GM23338 (cell line): ENCODE results near the gene ZNF496. TPM values are rescaled to one million over a fixed set of nuclear protein-coding genes. Genes with fewer than 3 reads are reported as not detected.

ENCODE experiments used
- ATAC-seq: fragments of 200-7000 bp; cut with Tn5 transposase; 3 replicates; pipeline ENCODE4 v1.9.1; 2020
- DNase-seq: peaks from one replicate; pipeline ENCODE4 v3.0.0-alpha.2; 2015; ENCODE audit warnings: low spot score
- H2AFZ ChIP-seq: fragments of 200-600 bp; sonication (generic); 2 replicates; pipeline ENCODE4 v1.8.0; 2016; ENCODE audit warnings: antibody characterized with exemption, mild to moderate bottlenecking, moderate library complexity
- H3F3A ChIP-seq: fragments of 200-600 bp; sonication (generic); replicated peaks from 2 replicates; pipeline ENCODE4 v1.8.0; 2017; ENCODE audit warnings: antibody characterized with exemption, mixed run types, low read depth
- H3K27ac ChIP-seq: fragments of 200-600 bp; sonication (generic); 2 replicates; pipeline ENCODE4 v1.6.1; 2016; ENCODE audit warnings: low read depth
- H3K27me3 ChIP-seq: fragments of 200-600 bp; sonication (generic); 2 replicates; pipeline ENCODE4 v1.8.0; 2016; ENCODE audit warnings: mild to moderate bottlenecking, mixed run types, moderate library complexity; ENCODE audit not compliant: insufficient read depth
- H3K36me3 ChIP-seq: fragments of 200-600 bp; sonication (generic); 2 replicates; pipeline ENCODE4 v1.8.0; 2016; ENCODE audit warnings: mild to moderate bottlenecking; ENCODE audit not compliant: insufficient read depth
- H3K4me1 ChIP-seq: fragments of 200-600 bp; sonication (generic); 2 replicates; pipeline ENCODE4 v1.8.0; 2016; ENCODE audit warnings: mild to moderate bottlenecking, moderate library complexity; ENCODE audit not compliant: insufficient read depth
- H3K4me2 ChIP-seq: fragments of 200-600 bp; sonication (generic); 2 replicates; pipeline ENCODE4 v1.7.1; 2017; ENCODE audit warnings: mixed run types
- H3K4me3 ChIP-seq: fragments of 200-600 bp; sonication (generic); 2 replicates; pipeline ENCODE4 v1.6.1; 2016; ENCODE audit warnings: mixed run types
- H3K79me2 ChIP-seq: fragments of 200-600 bp; sonication (generic); replicated peaks from 2 replicates; pipeline ENCODE4 v1.8.0; 2017; ENCODE audit warnings: mild to moderate bottlenecking; ENCODE audit not compliant: insufficient read depth
- H3K9me2 ChIP-seq: fragments of 200-600 bp; sonication (generic); 2 replicates; pipeline ENCODE4 v1.8.0; 2017; ENCODE audit not compliant: insufficient read depth
- H4K20me1 ChIP-seq: fragments of 200-600 bp; sonication (generic); replicated peaks from 2 replicates; pipeline ENCODE4 v1.8.0; 2017; ENCODE audit warnings: mild to moderate bottlenecking; ENCODE audit not compliant: insufficient read depth
- H3K27ac Mint-ChIP-seq: 2 replicates; pipeline ENCODE4 v1.8.0; 2020; ENCODE audit warnings: inconsistent platforms, mild to moderate bottlenecking, moderate library complexity, mixed read lengths
- H3K27me3 Mint-ChIP-seq: 3 replicates; pipeline ENCODE4 v1.8.0; 2022; ENCODE audit warnings: low read depth, mild to moderate bottlenecking, moderate library complexity, mixed read lengths, inconsistent platforms; ENCODE audit not compliant: insufficient read depth, poor library complexity
- H3K36me3 Mint-ChIP-seq: 3 replicates; pipeline ENCODE4 v1.8.0; 2021; ENCODE audit warnings: low read depth, mild to moderate bottlenecking, inconsistent platforms, moderate library complexity, mixed read lengths
- H3K4me1 Mint-ChIP-seq: 3 replicates; pipeline ENCODE4 v1.8.0; 2020; ENCODE audit warnings: mild to moderate bottlenecking, inconsistent platforms, mixed read lengths
- H3K4me3 Mint-ChIP-seq: 3 replicates; pipeline ENCODE4 v1.8.0; 2021; ENCODE audit warnings: moderate library complexity, mild to moderate bottlenecking, inconsistent platforms, mixed read lengths
- H3K9me3 Mint-ChIP-seq: 3 replicates; pipeline ENCODE4 v1.8.0; 2020; ENCODE audit warnings: moderate library complexity, mild to moderate bottlenecking, inconsistent platforms, mixed read lengths
- CREB1 ChIP-seq: fragments of 250-450 bp; sonication (Bioruptor Pico); IDR thresholded peaks from 2 replicates; pipeline ENCODE4 v1.5.0; 2020; ENCODE audit warnings: low read depth, mild to moderate bottlenecking, moderate library complexity
- CTCF ChIP-seq, 2 experiments: fragments of 200-600 bp in 1 of 2; sonication (generic) in 1 of 2; conservative IDR thresholded peaks; 2 replicates each; pipeline versions ENCODE4 v1.5.1 to v1.6.1; 2016 to 2017; ENCODE audit warnings: antibody characterized with exemption in 2 of 2, low read depth in 2 of 2, mild to moderate bottlenecking in 2 of 2, moderate library complexity in 1 of 2
- ETS1 ChIP-seq: IDR thresholded peaks from 2 replicates; pipeline ENCODE4 v1.6.1; 2016; ENCODE audit warnings: antibody characterized with exemption
- EZH2 ChIP-seq: fragments of 200-600 bp; sonication (generic); IDR thresholded peaks from one replicate; pipeline ENCODE4 v1.8.0; 2017; ENCODE audit warnings: antibody characterized with exemption, mild to moderate bottlenecking, low read depth; ENCODE audit not compliant: unreplicated experiment
- EZH2phosphoT487 ChIP-seq: fragments of 200-600 bp; sonication (generic); IDR thresholded peaks from one replicate; pipeline ENCODE4 v1.8.1; 2018; ENCODE audit warnings: antibody characterized with exemption; ENCODE audit not compliant: unreplicated experiment
- JUNB ChIP-seq: IDR thresholded peaks from one replicate; pipeline ENCODE4 v1.6.1; 2016; ENCODE audit warnings: antibody characterized with exemption; ENCODE audit not compliant: unreplicated experiment
- NANOG ChIP-seq: IDR thresholded peaks from 2 replicates; pipeline ENCODE4 v1.6.1; 2016; ENCODE audit warnings: antibody characterized with exemption, borderline replicate concordance
- POLR2AphosphoS5 ChIP-seq: IDR thresholded peaks from 2 replicates; pipeline ENCODE4 v1.6.1; 2016; ENCODE audit warnings: antibody characterized with exemption, low read depth
- REST ChIP-seq: IDR thresholded peaks from one replicate; pipeline ENCODE4 v1.6.1; 2018; ENCODE audit warnings: antibody characterized with exemption; ENCODE audit not compliant: unreplicated experiment
- STAT1 ChIP-seq: IDR thresholded peaks from one replicate; pipeline ENCODE4 v1.6.1; 2016; ENCODE audit warnings: antibody characterized with exemption; ENCODE audit not compliant: unreplicated experiment
- ZNF114 ChIP-seq: fragments of 250-450 bp; sonication (Bioruptor Pico); IDR thresholded peaks from 2 replicates; pipeline ENCODE4 v1.5.0; 2020; ENCODE audit warnings: mild to moderate bottlenecking, moderate library complexity
- ZNF331 ChIP-seq: fragments of 250-450 bp; sonication (Bioruptor Pico); IDR thresholded peaks from 2 replicates; pipeline ENCODE4 v1.5.0; 2020; ENCODE audit warnings: low read depth, mild to moderate bottlenecking, moderate library complexity
- ZNF462 ChIP-seq: fragments of 250-450 bp; sonication (Bioruptor Pico); IDR thresholded peaks from 2 replicates; pipeline ENCODE4 v1.5.0; 2020; ENCODE audit warnings: mild to moderate bottlenecking, moderate library complexity
- polyA plus RNA-seq: library from polyadenylated mRNA; unstranded; fragments of >200 nt; fragmentation: Nextera tagmentation; extraction: Ambion mirVana; gene quantifications from 2 replicates; pipeline ENCODE4 v1.2.1, GENCODE V29; 2016
- total RNA-seq: library from RNA; depleted of rRNA; stranded (reverse); fragments of >200 nt; shearing (Covaris generic); gene quantifications from 2 replicates; pipeline ENCODE4 v1.2.3, GENCODE V29; 2014

Gene ZNF496
- total and polyA plus RNA-seq, 2 experiments from 2014 or later: 22.0 to 127 TPM

GRCh38 chr1:247290576-247290975, 41.1 kb downstream of the ZNF496 start:
- Histone ChIP-seq H3K79me2 (no peaks in the 10 kb centered on the region), H2AFZ (no peak overlapping the region), H3K4me2 (no peak overlapping the region), H3K36me3 (no peaks in the 10 kb centered on the region), H3F3A (no peaks in the 10 kb centered on the region; the same call in 1 of the 2 replicates), H3K4me3 (no peak overlapping the region), H3K9me2 (no peaks in the 10 kb centered on the region), H3K27me3 (no peaks in the 10 kb centered on the region), H3K27ac (no peak overlapping the region), H4K20me1 (no peaks in the 10 kb centered on the region), H3K4me1 (peaks cover 38% of the 10 kb centered on the region)
- Mint-ChIP-seq H3K36me3 (peaks cover 23% of the 10 kb centered on the region), H3K27me3 (peaks cover 9% of the 10 kb centered on the region), H3K4me1 (peaks cover 47% of the 10 kb centered on the region), H3K4me3 (no peak overlapping the region), H3K27ac (no peak overlapping the region), H3K9me3 (peaks cover 13% of the 10 kb centered on the region)
- no peak for TF ChIP-seq CREB1 (CRISPR knock-in tag)
- TF ChIP-seq ETS1: no peak
- TF ChIP-seq REST: no peak
- TF ChIP-seq STAT1: no peak
- no peak for TF ChIP-seq JUNB
- TF ChIP-seq ZNF462 (CRISPR knock-in tag): no peak
- TF ChIP-seq EZH2: no peak
- TF ChIP-seq CTCF (conservative IDR thresholded peaks at IDR 0.05; ENCODE audit: low read depth in 2 of 2): no peak
- TF ChIP-seq ZNF114 (CRISPR knock-in tag): no peak
- TF ChIP-seq NANOG: no peak
- no peak for TF ChIP-seq ZNF331 (CRISPR knock-in tag)
- TF ChIP-seq EZH2phosphoT487: no peak
- TF ChIP-seq POLR2AphosphoS5: no peak
- no peak for ATAC-seq
- DNase-seq: no peak
